ENCODE measurements around the gene ANKRD28. TPM values are rescaled to one million over a fixed set of nuclear protein-coding genes. Genes with fewer than 3 reads are reported as not detected.
"Not testable (repeated sequence)": the region's sequence is repeated elsewhere in the genome, so short reads cannot be mapped to it uniquely, and the experiment has no call there.

Gene ANKRD28
- 28.2 TPM for polyA plus RNA-seq (ENCODE audit: insufficient read length)

- peak; percentile 62 for DNase-seq (ENCODE audit: low read depth)
Measured at GRCh38 chr3:15797642-15798303, at the start of gene ANKRD28. Gene ANKRD28 (minus strand): TSS chr3:15797979. CDS start chr3:15796521, 1,458 bp downstream.

GRCh38 chr3:15847239-15847638 lies 49.5 kb upstream of the ANKRD28 start:
- DNase-seq (ENCODE audit: low read depth): no peak

- DNase-seq (ENCODE audit: low read depth): no peak
Measured at GRCh38 chr3:15846606-15847005, 48.8 kb upstream of the ANKRD28 start.

GRCh38 chr3:15845475-15845874 lies 47.7 kb upstream of the ANKRD28 start:
- DNase-seq (ENCODE audit: low read depth): no peak

- no peak for DNase-seq (ENCODE audit: low read depth)
Measured at GRCh38 chr3:15844889-15845288, 47.1 kb upstream of the ANKRD28 start.

GRCh38 chr3:15841091-15841973 lies 43.6 kb upstream of the ANKRD28 start:
- not testable (repeated sequence) for DNase-seq (ENCODE audit: low read depth)

GRCh38 chr3:15839568-15839967 lies 41.8 kb upstream of the ANKRD28 start:
- DNase-seq (ENCODE audit: low read depth): no peak

GRCh38 chr3:15831927-15832326 lies 34.1 kb upstream of the ANKRD28 start:
- DNase-seq (ENCODE audit: low read depth): no peak

GRCh38 chr3:15825016-15825415 lies 27.2 kb upstream of the ANKRD28 start:
- no peak for DNase-seq (ENCODE audit: low read depth)

- no peak for DNase-seq (ENCODE audit: low read depth)
Measured at GRCh38 chr3:15823092-15823491, 25.3 kb upstream of the ANKRD28 start.

GRCh38 chr3:15822281-15822680 lies 24.5 kb upstream of the ANKRD28 start:
- DNase-seq (ENCODE audit: low read depth): no peak

GRCh38 chr3:15820911-15821310 lies 23.1 kb upstream of the ANKRD28 start:
- no peak for DNase-seq (ENCODE audit: low read depth)

GRCh38 chr3:15819576-15819975 lies 21.8 kb upstream of the ANKRD28 start:
- no peak for DNase-seq (ENCODE audit: low read depth)

GRCh38 chr3:15819043-15819442 lies 21.3 kb upstream of the ANKRD28 start:
- DNase-seq (ENCODE audit: low read depth): no peak

GRCh38 chr3:15815696-15816095 lies 17.9 kb upstream of the ANKRD28 start:
- no peak for DNase-seq (ENCODE audit: low read depth)

- DNase-seq (ENCODE audit: low read depth): not testable (repeated sequence)
Measured at GRCh38 chr3:15813079-15813478, 15.3 kb upstream of the ANKRD28 start.

- no peak for DNase-seq (ENCODE audit: low read depth)
Measured at GRCh38 chr3:15812183-15812582, 14.4 kb upstream of the ANKRD28 start.

GRCh38 chr3:15810702-15811101 lies 12.9 kb upstream of the ANKRD28 start:
- DNase-seq (ENCODE audit: low read depth): no peak

- DNase-seq (ENCODE audit: low read depth): no peak
Measured at GRCh38 chr3:15809313-15809712, 11.5 kb upstream of the ANKRD28 start.

GRCh38 chr3:15808679-15809310 lies 11.0 kb upstream of the ANKRD28 start:
- DNase-seq (ENCODE audit: low read depth): no peak

GRCh38 chr3:15805756-15806266 lies 8.0 kb upstream of the ANKRD28 start:
- peak; percentile 56 for DNase-seq (ENCODE audit: low read depth)

GRCh38 chr3:15804553-15805095 lies 6.8 kb upstream of the ANKRD28 start:
- no peak for DNase-seq (ENCODE audit: low read depth)
